Measurements from ENCODE around the gene SRSF1.
A peak's percentile ranks its signal among the peaks of the same experiment; 100 is the strongest.
"Not testable (repeated sequence)": the region's sequence is repeated elsewhere in the genome, so short reads cannot be mapped to it uniquely, and the experiment has no call there.

Gene SRSF1

GRCh38 chr17:57963149-57963511, 43.9 kb downstream of the SRSF1 start:
- DNase-seq: no peak

GRCh38 chr17:57962279-57963148, 44.5 kb downstream of the SRSF1 start:
- DNase-seq: no peak

GRCh38 chr17:57959929-57960328, 47.1 kb downstream of the SRSF1 start:
- no peak for DNase-seq

- not testable (repeated sequence) for DNase-seq
These were observed 48.7 kb downstream of the SRSF1 start for GRCh38 chr17:57958391-57958790.

GRCh38 chr17:57957886-57958285, 49.2 kb downstream of the SRSF1 start:
- DNase-seq: no peak

- no peak for DNase-seq
These were observed 49.8 kb downstream of the SRSF1 start for GRCh38 chr17:57957120-57957850.

GRCh38 chr17:57956291-57957119, 50.5 kb downstream of the SRSF1 start:
- peak; percentile 13 for DNase-seq

GRCh38 chr17:57955183-57955931, 51.7 kb downstream of the SRSF1 start, which contains the start of gene CUEDC1:
CUEDC1 (minus strand) TSS chr17:57955412; CDS start chr17:57885564, 69,848 bp downstream.
- DNase-seq: peak; percentile 53

- peak; percentile 4 for DNase-seq
These were observed 52.5 kb downstream of the SRSF1 start for GRCh38 chr17:57954397-57955182.

- no peak for DNase-seq
These were observed 53.2 kb downstream of the SRSF1 start for GRCh38 chr17:57953705-57954396.
